ENCODE results near the gene C3orf20. TPM values are rescaled to one million over a fixed set of nuclear protein-coding genes. Genes with fewer than 3 reads are reported as not detected.

Gene C3orf20
- total and polyA plus RNA-seq, 2 donors (not counting 1 experiment from before 2014, with no cell fraction given): 0.12 to 0.34 TPM

GRCh38 chr3:14785207-14786155 is 110.5 kb downstream of the C3orf20 start:
- ATAC-seq (ENCODE audit: low read depth) (no peak), DNase-seq (no peak)
- intact Hi-C loops (cut with micrococcal nuclease): no loop called here
- no peaks in the 10 kb centered on the region for H4K20me1 ChIP-seq (ENCODE audit: control insufficient read depth, insufficient read depth, low read length, poor library complexity, severe bottlenecking)
- no peaks in the 10 kb centered on the region for H3K4me1 ChIP-seq (ENCODE audit: control insufficient read depth in 2 of 2, insufficient read depth in 2 of 2, low read length in 2 of 2)
- H3K27ac ChIP-seq (ENCODE audit: low read length in 2 of 2): no peak overlapping the region
- no peak overlapping the region for H3K4me3 Mint-ChIP-seq
- CTCF ChIA-PET: no interaction called here
- H3K9ac ChIP-seq (ENCODE audit: low read length): no peak overlapping the region
- no peaks in the 10 kb centered on the region for H3K4me1 Mint-ChIP-seq
- H3K36me3 ChIP-seq (replicated peaks in 1 of 2; ENCODE audit: control extremely low read depth in 1 of 2, control insufficient read depth in 1 of 2, extremely low read depth in 1 of 2, insufficient read depth in 2 of 2, low read length in 1 of 2): no peaks in the 10 kb centered on the region
- peaks cover 0 to 2% (median 0%) of the 10 kb centered on the region in 4 experiments for H3K27me3 ChIP-seq (replicated peaks in 1 of 4; ENCODE audit: control extremely low read depth in 1 of 4, control insufficient read depth in 3 of 4, insufficient read depth in 4 of 4, low read length in 3 of 4)
- H3K9me3 ChIP-seq (ENCODE audit: control extremely low read depth in 1 of 3, control insufficient read depth in 2 of 3, insufficient read depth in 1 of 3, low read length in 2 of 3): peaks cover 0 to 4% (median 0%) of the 10 kb centered on the region in 3 donors
- POLR2A ChIA-PET: no interaction called here
- H3K4me2 ChIP-seq (replicated peaks; ENCODE audit: low read depth, low read length, poor library complexity, severe bottlenecking): no peak overlapping the region
- H3K9me3 Mint-ChIP-seq (ENCODE audit: insufficient read depth): no peaks in the 10 kb centered on the region
- H3K27me3 Mint-ChIP-seq: peaks cover 35% of the 10 kb centered on the region
- TF ChIP-seq EZH2 (IDR thresholded peaks at IDR 0.05; ENCODE audit: borderline replicate concordance, insufficient read depth, low read depth, low read length, poor library complexity, severe bottlenecking) (no peak), CTCF (IDR thresholded peaks at IDR 0.05) (no peak)
- WGBS (ENCODE audit: insufficient coverage): 92% methylated on average over 20 of the region's 20 CpGs
- no peaks in the 10 kb centered on the region for H3K79me2 ChIP-seq (ENCODE audit: control insufficient read depth, insufficient read depth, low read length)
- H2AFZ ChIP-seq (ENCODE audit: insufficient read depth, low read depth, low read length, poor library complexity, severe bottlenecking): no peak overlapping the region
- no peak overlapping the region for H3K4me3 ChIP-seq (ENCODE audit: control extremely low read depth in 1 of 5, extremely low read depth in 1 of 5, insufficient read depth in 1 of 5, low read depth in 2 of 5, low read length in 4 of 5)
- H3K27ac Mint-ChIP-seq: no peak overlapping the region

GRCh38 chr3:14786369-14786768 is 111.4 kb downstream of the C3orf20 start:
- WGBS (ENCODE audit: insufficient coverage): no CpG with 5 or more reads among the region's 3 CpGs
- H3K27me3 Mint-ChIP-seq: peaks cover 41% of the 10 kb centered on the region
- CTCF ChIA-PET: no interaction called here

More at GRCh38 chr3:14786369-14786768, 111.4 kb downstream of the C3orf20 start:
- no peak overlapping the region for H3K4me3 Mint-ChIP-seq
- ATAC-seq (ENCODE audit: low read depth) (no peak), DNase-seq (no peak)
- H3K4me1 Mint-ChIP-seq: no peaks in the 10 kb centered on the region
- POLR2A ChIA-PET: no interaction called here
- H3K4me2 ChIP-seq (replicated peaks; ENCODE audit: low read depth, low read length, poor library complexity, severe bottlenecking): no peak overlapping the region
- no peak overlapping the region for H3K27ac Mint-ChIP-seq
- intact Hi-C loops (cut with micrococcal nuclease): no loop called here
- H3K9me3 ChIP-seq (ENCODE audit: control extremely low read depth in 1 of 3, control insufficient read depth in 2 of 3, insufficient read depth in 1 of 3, low read length in 2 of 3): peaks cover 0 to 4% (median 0%) of the 10 kb centered on the region in 3 donors
- TF ChIP-seq EZH2 (IDR thresholded peaks at IDR 0.05; ENCODE audit: borderline replicate concordance, insufficient read depth, low read depth, low read length, poor library complexity, severe bottlenecking) (no peak), CTCF (IDR thresholded peaks at IDR 0.05) (no peak)
- no peaks in the 10 kb centered on the region for H3K36me3 ChIP-seq (replicated peaks in 1 of 2; ENCODE audit: control extremely low read depth in 1 of 2, control insufficient read depth in 1 of 2, extremely low read depth in 1 of 2, insufficient read depth in 2 of 2, low read length in 1 of 2)
- H3K9me3 Mint-ChIP-seq (ENCODE audit: insufficient read depth): no peaks in the 10 kb centered on the region
- no peaks in the 10 kb centered on the region for H3K4me1 ChIP-seq (ENCODE audit: control insufficient read depth in 2 of 2, insufficient read depth in 2 of 2, low read length in 2 of 2)
- H3K27me3 ChIP-seq (replicated peaks in 1 of 4; ENCODE audit: control extremely low read depth in 1 of 4, control insufficient read depth in 3 of 4, insufficient read depth in 4 of 4, low read length in 3 of 4): peaks cover 0 to 5% (median 2%) of the 10 kb centered on the region in 4 experiments
- H3K9ac ChIP-seq (ENCODE audit: low read length): no peak overlapping the region
- H3K4me3 ChIP-seq (ENCODE audit: control extremely low read depth in 1 of 5, extremely low read depth in 1 of 5, insufficient read depth in 1 of 5, low read depth in 2 of 5, low read length in 4 of 5): no peak overlapping the region
- no peak overlapping the region for H3K27ac ChIP-seq (ENCODE audit: low read length in 2 of 2)
- no peaks in the 10 kb centered on the region for H3K79me2 ChIP-seq (ENCODE audit: control insufficient read depth, insufficient read depth, low read length)
- no peaks in the 10 kb centered on the region for H4K20me1 ChIP-seq (ENCODE audit: control insufficient read depth, insufficient read depth, low read length, poor library complexity, severe bottlenecking)
- no peak overlapping the region for H2AFZ ChIP-seq (ENCODE audit: insufficient read depth, low read depth, low read length, poor library complexity, severe bottlenecking)
